Measurements from ENCODE around the gene AKIRIN1. TPM values are rescaled to one million over a fixed set of nuclear protein-coding genes. Genes with fewer than 3 reads are reported as not detected.

Gene AKIRIN1
- total and polyA plus RNA-seq, 12 donors, result 12.9 to 73.8 (median 53.1) TPM

- intact Hi-C loops (cut with DNase I), result loop anchor here in 8 of 10 donors (5.0 to 10.0 kb wide), 6 partner anchors 35 to 135 kb away; partner anchors contain the start of genes MYCBP (in 4 of the 8), NDUFS5 (in 2 of the 8), RRAGC (in 2 of the 8) and RHBDL2 (in 1 of the 8)
- Histone ChIP-seq H3K4me3 (peak overlapping the region; percentile 77 to 99 (median 94)), H3K27me3 (no peaks in the 10 kb centered on the region), H3K4me1 (peaks cover 5 to 60% (median 43%) of the 10 kb centered on the region in 9 donors), H3K27ac (peak overlapping the region in 7 of 10 donors; percentile 94 to 98 (median 97)), H3K36me3 (peaks cover 0 to 46% (median 0%) of the 10 kb centered on the region in 9 donors), H3K9me3 (no peaks in the 10 kb centered on the region)
- TF ChIP-seq CTCF (IDR thresholded peaks at IDR 0.05), result no peak
- 16 to 20% methylated on average over 11 of the region's 11 CpGs for WGBS, 2 donors
- no peak for DNase-seq
- ATAC-seq, result no peak
Measured at GRCh38 chr1:38992412-38993111, 1.5 kb downstream of the AKIRIN1 start.

GRCh38 chr1:38994196-38994595 lies 3.1 kb downstream of the AKIRIN1 start:
- WGBS, 2 donors, result 80 to 83% methylated on average over 5 of the region's 5 CpGs
- intact Hi-C loops (cut with DNase I), result loop anchor here in 8 of 10 donors (5.0 to 10.0 kb wide), 6 partner anchors 33 to 137 kb away; partner anchors contain the start of genes MYCBP (in 4 of the 8), NDUFS5 (in 2 of the 8), RRAGC (in 2 of the 8) and RHBDL2 (in 1 of the 8)
- peaks cover 5 to 76% (median 47%) of the 10 kb centered on the region in 9 donors for H3K4me1 ChIP-seq

DNA sequence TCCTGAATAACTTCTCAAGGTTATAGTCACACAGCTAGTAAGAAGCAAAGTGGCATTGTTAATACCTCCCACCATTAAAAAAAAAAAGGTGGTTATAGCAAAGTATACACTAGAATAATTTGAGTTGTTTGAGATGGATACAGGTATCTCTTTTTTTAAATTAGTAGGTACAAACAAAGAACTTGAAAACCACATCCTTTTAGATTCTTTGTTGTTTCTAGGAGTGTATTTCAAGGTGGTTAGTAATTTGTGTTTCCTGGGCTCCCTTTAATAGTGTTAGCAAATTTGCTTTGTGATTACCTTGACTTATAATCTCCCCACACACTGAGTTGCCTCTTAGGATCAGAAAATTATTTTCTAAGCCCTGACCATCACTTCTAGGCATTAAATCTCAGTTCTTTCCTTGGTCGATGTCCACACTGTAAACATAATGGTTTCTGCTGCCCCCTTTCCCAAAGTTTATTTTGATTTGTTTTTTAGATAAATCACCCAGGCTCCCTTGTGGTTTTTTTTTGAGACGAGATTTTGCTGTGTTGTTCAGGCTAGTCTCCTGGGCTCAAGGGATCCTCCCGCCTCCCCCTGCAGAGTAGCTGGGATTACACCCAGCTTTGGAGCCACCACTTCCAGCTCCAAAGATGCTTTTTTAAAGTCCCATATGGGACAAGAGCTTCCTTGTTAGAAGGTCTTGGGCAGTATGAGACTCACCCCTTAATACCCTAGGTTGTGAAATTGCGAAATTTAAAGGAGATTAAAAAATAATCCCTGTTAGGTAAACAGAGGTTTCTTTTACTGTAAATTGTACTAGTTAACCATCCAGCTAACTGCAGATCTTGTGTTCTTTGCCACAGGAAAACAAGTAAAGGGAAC lies 6.2 kb downstream of the AKIRIN1 start:
- no peak for TF ChIP-seq CTCF (IDR thresholded peaks at IDR 0.05)
- H3K9me3 ChIP-seq, result no peaks in the 10 kb centered on the region
- DNase-seq, result no peak
- H3K36me3 ChIP-seq, result peaks cover 0 to 93% (median 29%) of the 10 kb centered on the region in 9 donors
- peak in 4 of 8 donors; percentile 9 to 46 (median 32) for ATAC-seq
- peaks cover 5 to 69% (median 35%) of the 10 kb centered on the region in 9 donors for H3K4me1 ChIP-seq
- no peak overlapping the region for H3K4me3 ChIP-seq
- no peaks in the 10 kb centered on the region for H3K27me3 ChIP-seq
- H3K27ac ChIP-seq, result peak overlapping the region in 5 of 10 donors; percentile 2 to 57 (median 24)
- 54 to 59% methylated on average over 4 of the region's 4 CpGs for WGBS, 2 donors
- intact Hi-C loops (cut with DNase I), result loop anchor here in 4 of 10 donors (10.0 kb wide), 2 partner anchors 122 to 132 kb away; partner anchors contain the start of gene MYCBP (in 1 of the 4)

More at GRCh38 chr1:38994196-38994595, 3.1 kb downstream of the AKIRIN1 start:
- no peak for ATAC-seq
- no peak for TF ChIP-seq CTCF (IDR thresholded peaks at IDR 0.05)
- Histone ChIP-seq H3K4me3 (no peak overlapping the region), H3K27ac (no peak overlapping the region), H3K27me3 (no peaks in the 10 kb centered on the region), H3K9me3 (no peaks in the 10 kb centered on the region), H3K36me3 (peaks cover 0 to 62% (median 9%) of the 10 kb centered on the region in 9 donors)
- no peak for DNase-seq

GRCh38 chr1:38997901-38998190 lies 6.8 kb downstream of the AKIRIN1 start:
- no peak for DNase-seq
- H3K36me3 ChIP-seq, result peaks cover 0 to 98% (median 29%) of the 10 kb centered on the region in 9 donors
- no peak for TF ChIP-seq CTCF (IDR thresholded peaks at IDR 0.05)
- ATAC-seq, result peak in 1 of 8 donors; percentile 43
- peaks cover 5 to 69% (median 41%) of the 10 kb centered on the region in 9 donors for H3K4me1 ChIP-seq
- WGBS, 2 donors, result 30 to 41% methylated on average over 3 of the region's 3 CpGs
- no peak overlapping the region for H3K4me3 ChIP-seq
- no peaks in the 10 kb centered on the region for H3K9me3 ChIP-seq
- no peaks in the 10 kb centered on the region for H3K27me3 ChIP-seq
- intact Hi-C loops (cut with DNase I), result loop anchor here in 4 of 10 donors (10.0 kb wide), 2 partner anchors 123 to 133 kb away; partner anchors contain the start of gene MYCBP (in 1 of the 4)
- H3K27ac ChIP-seq, result peak overlapping the region in 3 of 10 donors; percentile 24 to 57 (median 32)
